MM.1S (cell line): ENCODE data around the gene TMEM81.

Source experiments
- DNase-seq: peaks from one replicate; pipeline ENCODE4 v3.0.0-alpha.2; 2015
- H2AFZ ChIP-seq: fragments of 300-600 bp; sonication (generic); 2 replicates; pipeline ENCODE4 v1.6.0; 2016; ENCODE audit warnings: antibody characterized with exemption, low read length
- H3F3A ChIP-seq: fragments of 300-600 bp; sonication (generic); 2 replicates; pipeline ENCODE4 v1.6.1; 2016; ENCODE audit warnings: mild to moderate bottlenecking, antibody characterized with exemption, low read length, moderate library complexity, mixed read lengths; ENCODE audit not compliant: insufficient read depth
- H3K27ac ChIP-seq: fragments of 300-600 bp; sonication (generic); 2 replicates; pipeline ENCODE4 v1.5.1; 2016; ENCODE audit warnings: mild to moderate bottlenecking, low read length
- H3K27me3 ChIP-seq: fragments of 300-600 bp; sonication (generic); replicated peaks from 2 replicates; pipeline ENCODE4 v1.6.0; 2016; ENCODE audit warnings: low read length; ENCODE audit not compliant: insufficient read depth
- H3K36me3 ChIP-seq: fragments of 300-600 bp; sonication (generic); replicated peaks from 2 replicates; pipeline ENCODE4 v1.6.1; 2016; ENCODE audit warnings: mild to moderate bottlenecking, low read length, mixed read lengths; ENCODE audit not compliant: insufficient read depth
- H3K4me1 ChIP-seq: fragments of 300-600 bp; sonication (generic); 2 replicates; pipeline ENCODE4 v1.6.1; 2016; ENCODE audit warnings: low read length, mixed read lengths
- H3K4me2 ChIP-seq: fragments of 300-600 bp; sonication (generic); 2 replicates; pipeline ENCODE4 v1.6.0; 2016; ENCODE audit warnings: low read depth, low read length
- H3K4me3 ChIP-seq: fragments of 300-600 bp; sonication (generic); 2 replicates; pipeline ENCODE4 v1.5.1; 2016; ENCODE audit warnings: low read length, mixed read lengths
- H3K79me2 ChIP-seq: fragments of 300-600 bp; sonication (generic); 2 replicates; pipeline ENCODE4 v1.6.1; 2016; ENCODE audit warnings: mixed run types, low read length, mixed read lengths
- H3K9ac ChIP-seq: fragments of 300-600 bp; sonication (generic); 2 replicates; pipeline ENCODE4 v1.6.1; 2016; ENCODE audit warnings: low read length, mixed read lengths
- H3K9me2 ChIP-seq: fragments of 300-600 bp; sonication (generic); replicated peaks from 2 replicates; pipeline ENCODE4 v1.6.1; 2016; ENCODE audit warnings: mild to moderate bottlenecking, low read length, mixed read lengths; ENCODE audit not compliant: insufficient read depth
- H3K9me3 ChIP-seq: fragments of 300-600 bp; sonication (generic); replicated peaks from 2 replicates; pipeline ENCODE4 v1.6.1; 2016; ENCODE audit warnings: mild to moderate bottlenecking, low read length, mixed read lengths; ENCODE audit not compliant: insufficient read depth
- H4K20me1 ChIP-seq: fragments of 300-600 bp; sonication (generic); 2 replicates; pipeline ENCODE4 v1.6.1; 2016; ENCODE audit warnings: mild to moderate bottlenecking, low read length, moderate library complexity, mixed read lengths; ENCODE audit not compliant: insufficient read depth
- EZH2 ChIP-seq: fragments of 300-600 bp; sonication (generic); optimal IDR thresholded peaks from 2 replicates; pipeline ENCODE3; 2017; ENCODE audit warnings: low read depth, mild to moderate bottlenecking, antibody characterized with exemption, low read length, mixed read lengths
- EZH2phosphoT487 ChIP-seq: fragments of 300-600 bp; sonication (generic); IDR thresholded peaks from 2 replicates; pipeline ENCODE4 v1.6.1; 2018; ENCODE audit warnings: antibody characterized with exemption, low read length
- TF ChIP-seq, protein P1 (sequence below): fragments of 300-600 bp; sonication (generic); IDR thresholded peaks from 2 replicates; pipeline ENCODE4 v1.5.1; 2016; ENCODE audit warnings: antibody characterized with exemption, low read length, mixed read lengths

TMEM81 gene

DNA sequence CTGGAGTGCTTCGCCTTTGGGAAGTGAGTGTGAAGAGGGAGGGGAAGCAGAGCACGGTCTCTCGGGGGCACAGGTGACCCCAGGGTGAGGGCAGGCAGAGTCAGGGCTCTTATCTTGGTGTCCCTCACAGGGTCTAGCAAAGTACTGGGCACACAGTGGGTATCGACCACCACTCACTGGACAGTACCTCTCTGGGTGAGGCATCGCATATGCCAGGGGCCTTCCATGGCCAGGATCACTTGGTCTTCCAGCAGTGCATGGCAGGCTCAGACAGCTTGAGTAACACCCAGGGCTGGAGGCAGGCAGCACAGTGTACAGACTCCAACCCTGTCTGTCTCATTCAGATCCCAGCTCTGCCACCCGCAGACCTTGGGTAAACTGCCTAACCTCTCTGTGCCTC lies 24.6 kb downstream of the TMEM81 start:
- Histone ChIP-seq H3K4me3 (no peak overlapping the region), H3F3A (no peaks in the 10 kb centered on the region), H2AFZ (no peak overlapping the region), H3K79me2 (no peaks in the 10 kb centered on the region), H3K9me3 (no peaks in the 10 kb centered on the region), H3K36me3 (no peaks in the 10 kb centered on the region), H3K4me2 (no peak overlapping the region), H3K27ac (no peak overlapping the region), H3K27me3 (peaks cover 33% of the 10 kb centered on the region), H3K9ac (no peak overlapping the region), H4K20me1 (no peaks in the 10 kb centered on the region), H3K4me1 (no peaks in the 10 kb centered on the region), H3K9me2 (no peaks in the 10 kb centered on the region)
- no peak for DNase-seq
- TF ChIP-seq EZH2 (no peak), EZH2phosphoT487 (no peak)
- TF ChIP-seq, protein P1, sequence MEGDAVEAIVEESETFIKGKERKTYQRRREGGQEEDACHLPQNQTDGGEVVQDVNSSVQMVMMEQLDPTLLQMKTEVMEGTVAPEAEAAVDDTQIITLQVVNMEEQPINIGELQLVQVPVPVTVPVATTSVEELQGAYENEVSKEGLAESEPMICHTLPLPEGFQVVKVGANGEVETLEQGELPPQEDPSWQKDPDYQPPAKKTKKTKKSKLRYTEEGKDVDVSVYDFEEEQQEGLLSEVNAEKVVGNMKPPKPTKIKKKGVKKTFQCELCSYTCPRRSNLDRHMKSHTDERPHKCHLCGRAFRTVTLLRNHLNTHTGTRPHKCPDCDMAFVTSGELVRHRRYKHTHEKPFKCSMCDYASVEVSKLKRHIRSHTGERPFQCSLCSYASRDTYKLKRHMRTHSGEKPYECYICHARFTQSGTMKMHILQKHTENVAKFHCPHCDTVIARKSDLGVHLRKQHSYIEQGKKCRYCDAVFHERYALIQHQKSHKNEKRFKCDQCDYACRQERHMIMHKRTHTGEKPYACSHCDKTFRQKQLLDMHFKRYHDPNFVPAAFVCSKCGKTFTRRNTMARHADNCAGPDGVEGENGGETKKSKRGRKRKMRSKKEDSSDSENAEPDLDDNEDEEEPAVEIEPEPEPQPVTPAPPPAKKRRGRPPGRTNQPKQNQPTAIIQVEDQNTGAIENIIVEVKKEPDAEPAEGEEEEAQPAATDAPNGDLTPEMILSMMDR, result no peak

- H3K9me2 ChIP-seq, result no peaks in the 10 kb centered on the region
- H3K79me2 ChIP-seq, result no peaks in the 10 kb centered on the region
- H4K20me1 ChIP-seq, result no peaks in the 10 kb centered on the region
- no peak overlapping the region for H3K4me3 ChIP-seq
- H3K9ac ChIP-seq, result no peak overlapping the region
- H3K27me3 ChIP-seq, result peaks cover 41% of the 10 kb centered on the region
- DNase-seq, result no peak
- H2AFZ ChIP-seq, result no peak overlapping the region
- no peak overlapping the region for H3K4me2 ChIP-seq
- H3K27ac ChIP-seq, result no peak overlapping the region
- H3K36me3 ChIP-seq, result no peaks in the 10 kb centered on the region
- no peaks in the 10 kb centered on the region for H3K4me1 ChIP-seq
- TF ChIP-seq, protein P1, result no peak
- TF ChIP-seq EZH2phosphoT487 (no peak), EZH2 (no peak)
- H3K9me3 ChIP-seq, result no peaks in the 10 kb centered on the region
- no peaks in the 10 kb centered on the region for H3F3A ChIP-seq
These were observed 25.4 kb downstream of the TMEM81 start for GRCh38 chr1:205058853-205059252.

DNA sequence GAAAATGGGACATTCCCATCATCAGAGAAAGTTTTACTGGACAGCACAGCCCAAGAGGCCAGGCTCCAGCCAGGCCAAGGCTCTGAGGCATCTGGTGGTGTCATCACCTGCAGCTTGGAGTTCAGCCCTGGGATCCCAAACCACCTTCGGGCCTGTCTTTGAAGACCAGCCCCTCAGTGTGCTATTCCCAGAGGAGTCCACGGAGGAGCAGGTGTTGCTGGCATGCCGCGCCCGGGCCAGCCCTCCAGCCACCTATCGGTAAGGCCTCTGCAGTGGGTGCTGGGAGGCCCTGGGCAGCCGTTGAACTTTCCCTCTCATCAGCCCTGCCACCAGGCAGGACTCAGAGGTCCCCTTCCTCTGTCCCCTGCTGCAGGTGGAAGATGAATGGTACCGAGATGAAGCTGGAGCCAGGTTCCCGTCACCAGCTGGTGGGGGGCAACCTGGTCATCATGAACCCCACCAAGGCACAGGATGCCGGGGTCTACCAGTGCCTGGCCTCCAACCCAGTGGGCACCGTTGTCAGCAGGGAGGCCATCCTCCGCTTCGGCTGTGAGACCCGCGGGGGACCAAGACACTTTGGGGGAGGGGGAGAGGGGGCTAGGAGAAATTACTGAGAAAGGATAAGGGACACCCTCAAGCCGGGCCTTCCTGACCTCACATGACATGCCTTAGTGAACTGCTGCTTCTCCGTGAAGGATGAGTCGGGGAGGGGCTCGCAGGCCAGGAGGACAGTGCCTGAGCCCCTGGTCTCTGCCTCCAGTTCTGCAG lies 26.3 kb downstream of the TMEM81 start:
- Histone ChIP-seq H3K9ac (no peak overlapping the region), H3K36me3 (no peaks in the 10 kb centered on the region), H3K79me2 (no peaks in the 10 kb centered on the region), H2AFZ (no peak overlapping the region), H3K9me2 (no peaks in the 10 kb centered on the region), H3F3A (no peaks in the 10 kb centered on the region), H3K4me3 (no peak overlapping the region), H4K20me1 (no peaks in the 10 kb centered on the region), H3K4me1 (no peaks in the 10 kb centered on the region), H3K4me2 (no peak overlapping the region), H3K27me3 (peaks cover 50% of the 10 kb centered on the region), H3K27ac (no peak overlapping the region), H3K9me3 (no peaks in the 10 kb centered on the region)
- DNase-seq, result no peak
- TF ChIP-seq, protein P1, result no peak
- TF ChIP-seq EZH2phosphoT487 (no peak), EZH2 (no peak)
